ENCODE data around the gene CRISPLD2. TPM values are rescaled to one million over a fixed set of nuclear protein-coding genes. Genes with fewer than 3 reads are reported as not detected.

The CRISPLD2 gene
- total and polyA plus RNA-seq, 9 of the 15 experiments (the other 6 are each of a cell fraction or from before 2014, with no cell fraction given) = 0.03 to 0.24 (median 0.04) TPM; not detected in 4

GRCh38 chr16:84916850-84917249 lies 97.1 kb downstream of the CRISPLD2 start:
- in situ Hi-C loops (cut with MboI) = no loop called here
- CTCF ChIA-PET (ENCODE audit: low intra/inter-chr PET ratio) = no interaction called here
- TF ChIP-seq ZNF253 (CRISPR knock-in tag; conservative IDR thresholded peaks at IDR 0.05) = no peak
- no peak for TF ChIP-seq CHD4 (IDR thresholded peaks at IDR 0.05; ENCODE audit: insufficient read depth, insufficient replicate concordance, low read depth, low read length, poor library complexity, severe bottlenecking)
- TF ChIP-seq, protein P1, sequence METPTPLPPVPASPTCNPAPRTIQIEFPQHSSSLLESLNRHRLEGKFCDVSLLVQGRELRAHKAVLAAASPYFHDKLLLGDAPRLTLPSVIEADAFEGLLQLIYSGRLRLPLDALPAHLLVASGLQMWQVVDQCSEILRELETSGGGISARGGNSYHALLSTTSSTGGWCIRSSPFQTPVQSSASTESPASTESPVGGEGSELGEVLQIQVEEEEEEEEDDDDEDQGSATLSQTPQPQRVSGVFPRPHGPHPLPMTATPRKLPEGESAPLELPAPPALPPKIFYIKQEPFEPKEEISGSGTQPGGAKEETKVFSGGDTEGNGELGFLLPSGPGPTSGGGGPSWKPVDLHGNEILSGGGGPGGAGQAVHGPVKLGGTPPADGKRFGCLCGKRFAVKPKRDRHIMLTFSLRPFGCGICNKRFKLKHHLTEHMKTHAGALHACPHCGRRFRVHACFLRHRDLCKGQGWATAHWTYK (CRISPR knock-in tag; IDR thresholded peaks at IDR 0.05) = no peak
- no peak for TF ChIP-seq FOXO4 (CRISPR knock-in tag; IDR thresholded peaks at IDR 0.05)
- no peak for TF ChIP-seq ZNF780A (CRISPR knock-in tag; IDR thresholded peaks at IDR 0.05)
- TF ChIP-seq KLF10 (CRISPR knock-in tag; IDR thresholded peaks at IDR 0.05) = no peak
- TF ChIP-seq, protein P2, sequence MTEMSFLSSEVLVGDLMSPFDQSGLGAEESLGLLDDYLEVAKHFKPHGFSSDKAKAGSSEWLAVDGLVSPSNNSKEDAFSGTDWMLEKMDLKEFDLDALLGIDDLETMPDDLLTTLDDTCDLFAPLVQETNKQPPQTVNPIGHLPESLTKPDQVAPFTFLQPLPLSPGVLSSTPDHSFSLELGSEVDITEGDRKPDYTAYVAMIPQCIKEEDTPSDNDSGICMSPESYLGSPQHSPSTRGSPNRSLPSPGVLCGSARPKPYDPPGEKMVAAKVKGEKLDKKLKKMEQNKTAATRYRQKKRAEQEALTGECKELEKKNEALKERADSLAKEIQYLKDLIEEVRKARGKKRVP (CRISPR knock-in tag; IDR thresholded peaks at IDR 0.05) = no peak
- TF ChIP-seq TSC22D4 (tag; IDR thresholded peaks at IDR 0.05) = no peak
- TF ChIP-seq, protein P3, sequence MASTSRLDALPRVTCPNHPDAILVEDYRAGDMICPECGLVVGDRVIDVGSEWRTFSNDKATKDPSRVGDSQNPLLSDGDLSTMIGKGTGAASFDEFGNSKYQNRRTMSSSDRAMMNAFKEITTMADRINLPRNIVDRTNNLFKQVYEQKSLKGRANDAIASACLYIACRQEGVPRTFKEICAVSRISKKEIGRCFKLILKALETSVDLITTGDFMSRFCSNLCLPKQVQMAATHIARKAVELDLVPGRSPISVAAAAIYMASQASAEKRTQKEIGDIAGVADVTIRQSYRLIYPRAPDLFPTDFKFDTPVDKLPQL (IDR thresholded peaks at IDR 0.05; ENCODE audit: extremely low read depth, insufficient read length) = no peak
- no peak for TF ChIP-seq ETV1 (tag; conservative IDR thresholded peaks at IDR 0.05; ENCODE audit: low read depth)
- TF ChIP-seq, protein P4, sequence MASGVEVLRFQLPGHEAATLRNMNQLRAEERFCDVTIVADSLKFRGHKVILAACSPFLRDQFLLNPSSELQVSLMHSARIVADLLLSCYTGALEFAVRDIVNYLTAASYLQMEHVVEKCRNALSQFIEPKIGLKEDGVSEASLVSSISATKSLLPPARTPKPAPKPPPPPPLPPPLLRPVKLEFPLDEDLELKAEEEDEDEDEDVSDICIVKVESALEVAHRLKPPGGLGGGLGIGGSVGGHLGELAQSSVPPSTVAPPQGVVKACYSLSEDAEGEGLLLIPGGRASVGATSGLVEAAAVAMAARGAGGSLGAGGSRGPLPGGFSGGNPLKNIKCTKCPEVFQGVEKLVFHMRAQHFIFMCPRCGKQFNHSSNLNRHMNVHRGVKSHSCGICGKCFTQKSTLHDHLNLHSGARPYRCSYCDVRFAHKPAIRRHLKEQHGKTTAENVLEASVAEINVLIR (CRISPR knock-in tag; IDR thresholded peaks at IDR 0.05) = no peak
- no peak for TF ChIP-seq MEF2A (IDR thresholded peaks at IDR 0.05; ENCODE audit: control insufficient read depth, low read depth, low read length)
- no peak for TF ChIP-seq ZNF518B (CRISPR knock-in tag; IDR thresholded peaks at IDR 0.05)

More at GRCh38 chr16:84916850-84917249, 97.1 kb downstream of the CRISPLD2 start:
- no TSS peak for BruUV-seq (replicated peaks)
- 0% methylated on average over 4 of the region's 6 CpGs for WGBS (ENCODE audit: insufficient coverage, low coverage, missing lambda C conversion rate)
- Histone ChIP-seq H3K9me1 (ENCODE audit: control insufficient read depth, insufficient read depth, low read length) (no peaks in the 10 kb centered on the region), H3K9me3 (replicated peaks; ENCODE audit: control insufficient read depth, insufficient read depth, low read depth, low read length) (no peaks in the 10 kb centered on the region), H3K4me1 (replicated peaks in 1 of 2; ENCODE audit: control insufficient read depth in 2 of 2, insufficient read depth in 2 of 2, low read length in 2 of 2) (peaks cover 3 to 7% of the 10 kb centered on the region in 2 experiments; a peak in 3 of 5 replicates), H2AFZ (ENCODE audit: low read depth, low read length) (no peak overlapping the region), H3K4me2 (ENCODE audit: insufficient read depth, low read length) (no peak overlapping the region), H3K27me3 (ENCODE audit: control insufficient read depth in 2 of 2, insufficient read depth in 2 of 2, low read length in 2 of 2) (peaks cover 62 to 83% of the 10 kb centered on the region in 2 experiments), H3K79me2 (ENCODE audit: control insufficient read depth, insufficient read depth, low read length) (no peaks in the 10 kb centered on the region), H3K4me3 (no peak overlapping the region), H3K27ac (ENCODE audit: extremely low read depth, low read depth, low read length) (no peak overlapping the region), H3K36me3 (ENCODE audit: control insufficient read depth, insufficient read depth, low read length) (no peaks in the 10 kb centered on the region), H4K20me1 (replicated peaks; ENCODE audit: control insufficient read depth, insufficient read depth, low read length) (peaks cover 4% of the 10 kb centered on the region; the same call in 1 of the 2 replicates), H3K9ac (ENCODE audit: insufficient read depth in 1 of 2, low read depth in 2 of 2, low read length in 2 of 2) (no peak overlapping the region)
- DNase-seq (ENCODE audit: extremely low read depth in 1 of 4, low spot score in 3 of 4) = no peak
- intact Hi-C loops (cut with micrococcal nuclease) = loop anchor here (2.0 kb wide), 1 partner anchor 162 kb away; no protein-coding TSS in a partner anchor
- no peak for ATAC-seq
- FAIRE-seq = no peak
- POLR2A ChIA-PET = interaction anchor here (1.0 to 1.7 kb wide), 2 partner anchors 11 to 19 kb away, joined by 3 to 5 read pairs; no protein-coding TSS in a partner anchor
